AG08395 (cell line): ENCODE data around the gene FAM161B.
"Not testable (repeated sequence)": the region's sequence is repeated elsewhere in the genome, so short reads cannot be mapped to it uniquely, and the experiment has no call there.

Experiments used
- DNase-seq: peaks from one replicate; pipeline ENCODE4 v3.0.0; 2012; ENCODE audit warnings: mixed read lengths, low spot score

The FAM161B gene

DNA sequence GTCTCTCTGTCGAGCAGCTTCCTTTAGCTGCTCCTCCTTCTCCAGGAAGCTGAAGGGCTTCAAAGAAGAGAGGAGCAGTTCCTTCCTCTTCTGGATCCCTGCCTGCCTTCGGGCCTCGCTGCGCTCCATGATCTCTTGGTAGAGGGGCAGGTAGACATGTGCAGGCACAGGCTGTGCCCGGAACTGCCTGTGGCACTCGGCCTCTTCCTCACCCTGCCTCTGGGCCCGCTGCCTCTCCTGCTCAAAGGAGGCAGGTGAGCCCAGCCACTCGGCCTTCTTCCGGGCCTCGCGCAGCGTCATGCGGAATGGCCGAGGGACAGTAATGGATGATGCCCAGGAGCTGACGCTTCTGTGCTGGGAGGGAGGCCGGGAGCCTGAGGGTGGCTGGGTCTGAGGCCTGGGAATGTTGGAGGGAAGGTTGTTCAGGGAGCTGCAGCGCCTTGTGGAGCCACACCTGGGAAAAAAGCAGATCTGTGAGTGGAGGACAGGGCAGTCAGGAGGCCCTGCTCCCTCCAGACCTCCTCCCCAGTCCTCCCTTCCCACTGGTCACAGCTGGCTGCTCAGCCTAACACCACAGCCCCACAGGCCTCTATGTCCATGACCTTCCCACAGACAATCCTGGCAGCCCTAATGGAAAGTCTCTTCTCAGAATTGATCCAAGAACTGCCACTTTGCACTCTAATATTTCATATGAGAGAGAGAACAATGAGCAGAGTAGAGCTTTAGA, 5.3 kb downstream of the FAM161B start:
- no peak for DNase-seq

DNA sequence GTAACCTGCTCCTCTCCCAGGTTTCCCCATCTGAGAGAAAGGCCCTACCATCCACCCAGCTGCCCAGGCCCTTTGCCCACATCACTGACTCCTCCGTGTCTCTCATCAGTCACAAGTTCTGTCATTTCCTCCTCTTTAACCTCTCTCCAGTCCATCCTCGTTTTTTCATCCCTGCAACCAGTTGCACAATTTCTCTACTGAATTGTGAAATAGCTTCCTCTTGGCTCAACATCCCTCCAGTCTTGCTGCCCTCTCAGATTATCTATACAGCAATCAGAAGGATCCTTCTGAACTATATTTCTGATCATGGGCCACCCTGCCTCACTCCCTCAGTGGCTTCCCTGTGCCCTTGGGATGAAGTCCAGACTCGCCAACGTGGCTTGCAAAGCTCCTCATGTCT, 6.8 kb downstream of the FAM161B start:
- peak; percentile 82 for DNase-seq

DNA sequence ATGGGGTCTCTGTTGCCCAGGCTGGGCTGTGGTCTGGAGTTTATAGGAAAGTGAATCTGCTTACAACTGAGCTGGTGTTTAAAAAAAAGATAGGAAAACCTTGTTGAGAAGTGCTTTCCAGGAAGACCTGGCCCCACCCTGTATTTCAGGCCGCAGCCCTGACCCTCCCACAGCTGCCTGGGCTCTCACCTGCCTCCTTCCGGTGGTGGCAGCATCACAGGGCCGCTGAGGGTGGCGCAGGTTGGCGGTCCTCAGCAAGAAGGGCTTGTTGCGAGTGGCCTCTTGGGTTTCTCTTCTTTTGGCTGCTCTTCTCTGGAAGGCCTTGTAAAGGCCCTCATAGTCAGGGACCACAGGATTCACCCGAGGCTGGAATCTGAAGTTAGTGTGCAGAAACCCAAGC, 7.7 kb downstream of the FAM161B start:
- no peak for DNase-seq

DNA sequence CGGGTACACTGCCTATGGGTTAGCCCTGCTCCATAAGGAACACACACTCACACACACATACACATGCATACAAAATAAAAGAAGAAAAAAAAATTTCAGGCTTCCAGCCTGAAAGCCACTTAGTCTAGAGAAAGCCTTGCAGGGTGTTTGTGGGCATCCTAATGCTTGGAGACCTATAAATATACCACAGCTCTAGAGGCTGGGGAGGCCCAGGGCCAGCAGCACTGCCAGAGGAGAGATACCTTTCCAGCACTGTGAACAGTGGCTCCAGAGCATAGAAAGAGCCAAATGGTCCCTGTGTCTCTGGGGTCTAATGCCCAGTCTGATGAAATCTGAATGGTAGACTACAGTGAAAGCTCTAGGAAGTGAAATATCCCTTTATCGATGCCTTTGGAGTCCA, 12.9 kb downstream of the FAM161B start:
- DNase-seq = no peak

DNA sequence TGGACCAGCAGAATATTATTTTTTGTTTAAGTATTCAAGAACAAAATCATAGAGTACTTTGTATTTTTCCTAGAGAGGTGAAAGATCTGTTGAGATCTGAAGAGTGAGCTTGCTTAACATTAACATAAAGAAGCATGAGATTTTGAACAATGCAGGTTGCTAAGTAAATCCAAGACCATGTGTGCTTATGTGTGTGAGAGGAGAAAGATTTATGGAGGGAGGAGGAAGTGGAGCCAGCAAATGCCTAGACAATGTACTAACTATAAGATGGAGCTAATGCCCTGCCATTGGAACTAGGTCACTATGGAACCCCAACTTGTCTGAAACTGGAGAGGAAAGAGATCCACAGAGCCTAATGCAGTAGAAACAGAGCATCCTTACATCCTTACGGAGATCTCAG, 13.3 kb downstream of the FAM161B start:
- no peak for DNase-seq

DNA sequence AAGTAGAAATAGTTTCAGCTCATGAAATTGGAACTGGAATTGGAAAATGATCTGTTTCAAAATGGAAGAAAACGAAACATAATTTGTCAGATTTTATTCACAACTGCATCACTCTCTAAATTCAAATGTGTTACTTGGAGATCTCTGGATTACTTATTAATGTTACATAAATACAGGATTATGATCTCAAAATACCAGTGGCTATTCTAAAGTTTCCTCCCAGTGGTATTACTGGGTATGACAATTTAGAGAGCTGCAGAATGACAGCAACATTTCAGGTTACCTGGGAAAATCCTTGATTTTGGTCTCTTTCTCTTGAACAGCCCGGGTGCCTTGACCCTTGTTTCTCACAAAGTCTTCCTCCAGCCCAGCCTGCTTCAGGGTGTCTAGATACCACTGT, 14.2 kb downstream of the FAM161B start:
- DNase-seq = peak; percentile 35

DNA sequence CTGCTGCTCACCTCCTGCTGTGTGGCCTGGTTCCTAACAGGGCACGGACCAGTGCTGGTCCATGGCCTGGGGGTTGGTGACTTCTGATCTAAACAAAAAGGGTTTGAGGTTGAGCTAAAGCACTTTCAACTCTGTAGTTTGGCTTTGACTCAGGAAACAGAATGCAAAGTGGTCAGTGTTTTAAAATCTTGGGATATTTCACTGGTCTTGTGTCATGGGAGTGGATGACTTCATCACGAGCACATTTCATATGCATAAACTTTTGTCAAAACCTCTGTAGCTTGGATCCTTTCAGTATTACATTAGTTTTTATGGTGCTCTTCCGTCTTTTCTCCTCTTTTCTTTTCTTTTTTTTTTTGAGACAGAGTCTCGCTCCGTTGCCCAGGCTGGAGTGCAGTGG, 25.6 kb downstream of the FAM161B start:
- no peak for DNase-seq

DNA sequence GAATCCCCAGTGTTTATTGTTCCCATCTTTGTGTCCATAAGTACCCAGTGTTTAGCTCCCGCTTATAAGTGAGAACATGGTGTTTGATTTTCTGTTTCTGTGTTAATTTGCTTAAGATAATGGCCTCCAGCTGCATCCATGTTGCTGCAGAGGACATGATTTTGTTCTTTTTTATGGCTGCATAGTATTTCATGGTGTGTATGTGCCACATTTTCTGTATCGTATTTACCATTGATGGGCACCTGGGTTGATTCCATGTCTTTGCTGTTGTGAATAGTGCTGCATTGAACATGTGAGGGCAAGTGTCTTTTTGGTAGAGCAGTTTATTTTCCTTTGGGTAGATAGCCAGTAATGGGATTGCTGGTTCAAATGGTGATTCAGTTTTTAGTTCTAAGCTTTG, 30.4 kb downstream of the FAM161B start:
- DNase-seq = not testable (repeated sequence)

DNA sequence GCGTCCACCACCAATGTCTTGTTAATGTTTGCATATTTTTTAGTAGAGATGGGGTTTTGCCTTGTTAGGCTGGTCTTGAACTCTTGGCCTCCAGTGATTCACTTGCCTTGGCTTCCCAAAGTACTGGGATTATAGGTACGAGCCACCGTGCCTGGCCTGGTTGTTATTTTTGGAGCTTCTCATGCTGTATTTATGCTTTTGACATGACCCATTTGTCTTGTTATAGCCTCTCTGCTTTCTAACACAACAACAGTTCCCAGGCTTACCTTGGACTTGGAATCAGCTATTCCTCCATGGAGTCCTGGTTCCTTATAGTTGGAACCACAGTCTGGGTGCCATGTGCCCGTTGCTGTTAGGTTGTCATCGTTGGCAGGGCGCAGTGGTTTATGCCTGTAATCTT, 33.6 kb downstream of the FAM161B start:
- DNase-seq = no peak

DNA sequence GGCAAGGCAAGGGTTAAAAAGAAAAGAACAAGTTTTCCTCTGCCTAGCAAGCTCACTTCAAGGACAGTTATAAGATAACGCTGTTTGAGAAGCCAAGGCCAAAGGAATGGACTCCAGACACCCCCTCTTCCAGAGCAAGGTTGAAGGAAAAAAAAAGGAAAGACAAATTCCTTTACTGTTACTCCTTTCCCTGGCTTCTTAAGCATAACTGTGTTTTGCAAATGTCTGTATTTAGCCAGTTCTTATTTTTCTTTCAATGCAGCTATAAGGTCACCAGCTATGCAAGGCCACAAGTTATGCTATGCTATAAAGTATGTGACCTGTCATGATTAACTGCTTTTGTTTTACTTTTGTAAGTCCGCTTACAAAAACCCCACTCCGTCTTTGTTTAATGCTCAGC, 36.6 kb downstream of the FAM161B start:
- no peak for DNase-seq

DNA sequence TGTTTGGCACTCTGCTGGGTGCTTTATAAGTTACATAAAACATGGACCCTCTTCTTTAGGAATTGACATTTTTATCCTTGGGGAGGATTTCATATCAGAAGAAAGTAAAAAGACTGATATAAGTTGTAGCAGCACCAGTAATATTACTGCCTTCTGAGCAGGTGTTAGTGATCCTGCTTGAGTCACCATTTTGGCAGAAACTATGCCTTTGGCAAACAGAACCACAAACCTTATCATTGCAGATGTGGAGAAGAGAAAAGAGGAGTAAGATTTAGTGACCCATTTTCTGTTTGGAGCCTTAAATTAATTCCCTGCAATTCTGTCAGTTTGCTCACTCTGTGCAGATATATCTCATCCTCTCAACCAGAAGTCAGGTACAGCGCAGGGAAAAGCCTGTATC, 40.2 kb downstream of the FAM161B start:
- no peak for DNase-seq

DNA sequence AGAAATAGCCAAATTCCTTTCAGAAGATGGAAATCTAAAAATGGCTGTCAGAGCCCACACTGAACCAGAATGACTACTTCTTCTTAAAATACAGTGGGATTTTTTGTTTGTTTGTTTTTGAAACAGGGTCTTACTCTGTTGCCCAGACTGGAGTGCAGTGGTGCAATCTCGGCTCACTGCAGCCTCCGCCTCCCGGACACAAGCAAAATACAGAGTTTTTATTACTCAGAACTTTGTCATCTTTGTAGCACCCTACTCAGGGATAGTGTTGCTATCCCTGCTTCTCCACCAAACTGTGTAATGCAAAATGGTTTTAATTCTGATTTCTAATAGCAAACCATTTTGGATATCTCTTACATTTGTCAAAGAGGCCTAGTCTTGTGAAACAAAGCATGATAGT, 46.9 kb downstream of the FAM161B start:
- no peak for DNase-seq

DNA sequence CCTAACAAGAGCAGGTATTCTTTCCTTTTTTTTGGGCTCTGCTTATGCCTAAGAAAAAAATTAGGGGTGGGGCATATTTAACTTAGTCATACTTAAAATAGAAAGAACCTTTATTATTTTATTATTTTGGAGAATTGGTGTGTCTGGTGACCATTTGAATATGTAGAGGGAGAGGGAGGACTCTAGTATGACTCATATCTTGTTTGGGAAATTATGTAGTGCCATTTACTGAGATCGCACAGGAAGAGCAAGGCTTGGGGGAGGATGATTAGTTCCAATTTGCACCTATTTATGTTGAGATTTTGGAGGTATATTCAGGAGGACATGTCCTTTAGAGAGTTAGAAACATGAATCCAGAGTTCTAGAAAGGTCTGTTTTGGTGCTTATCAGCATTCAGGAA, 53.4 kb downstream of the FAM161B start:
- DNase-seq = no peak

DNA sequence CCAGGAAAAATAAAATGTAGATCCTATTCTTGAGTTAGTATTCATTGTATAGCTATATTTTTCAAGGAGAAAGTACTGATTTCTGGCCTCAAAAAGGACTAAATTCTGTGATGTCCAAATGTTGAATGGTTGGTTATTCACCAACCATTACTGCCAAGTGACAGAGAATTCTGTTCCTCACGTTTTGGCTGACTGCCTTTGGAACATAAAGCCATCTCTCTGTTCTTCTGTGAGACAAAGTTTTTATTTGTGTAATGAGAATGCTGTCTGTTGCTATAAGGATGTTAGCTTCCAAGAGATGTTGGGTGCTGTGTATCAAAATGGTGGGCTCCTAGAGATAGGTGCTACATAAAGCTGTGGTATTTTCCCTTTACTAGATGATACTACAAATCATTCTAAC, 54.0 kb downstream of the FAM161B start:
- DNase-seq = no peak

DNA sequence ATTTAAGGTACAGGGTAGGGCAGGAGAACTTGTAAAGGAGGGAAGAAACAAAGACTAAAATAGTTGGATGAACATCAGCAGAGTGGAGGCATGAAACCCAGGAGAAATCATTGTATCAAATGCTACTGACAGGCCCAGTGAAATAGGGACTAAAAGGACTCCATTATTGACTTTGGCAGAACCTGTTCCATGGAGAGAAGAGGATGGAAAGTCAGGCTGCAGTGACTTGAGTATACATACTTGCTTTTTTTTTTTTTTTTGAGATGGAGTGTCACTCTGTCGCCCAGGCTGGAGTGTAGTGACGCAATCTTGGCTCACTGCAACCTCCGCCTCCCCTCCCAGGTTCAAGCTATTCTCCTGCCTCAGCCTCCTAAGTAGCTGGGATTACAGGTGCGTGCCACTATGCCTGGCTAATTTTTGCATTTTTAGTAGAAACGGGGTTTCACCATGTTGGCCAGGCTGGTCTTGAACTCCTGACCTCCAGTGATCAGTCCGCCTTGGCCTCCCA, 55.7 kb downstream of the FAM161B start:
- not testable (repeated sequence) for DNase-seq

DNA sequence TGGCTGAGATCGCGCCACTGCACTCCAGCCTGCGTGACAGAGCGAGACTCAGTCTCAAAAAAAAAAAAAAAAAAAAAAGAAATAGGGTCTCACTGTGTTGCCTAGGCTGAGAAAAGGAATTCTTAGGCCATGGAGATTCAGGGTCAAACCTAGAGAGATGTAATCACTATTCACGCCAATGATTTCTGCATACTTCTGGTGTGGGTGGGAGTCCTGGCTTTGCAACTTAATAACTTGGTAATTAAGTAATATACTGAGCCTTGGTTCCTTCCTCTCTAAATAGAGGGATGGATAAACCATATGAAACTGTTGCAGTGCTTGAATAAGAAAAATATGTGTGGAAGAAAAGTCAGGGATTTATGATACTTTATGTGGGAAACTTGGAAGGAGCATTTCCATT, 60.5 kb downstream of the FAM161B start:
- DNase-seq = no peak

DNA sequence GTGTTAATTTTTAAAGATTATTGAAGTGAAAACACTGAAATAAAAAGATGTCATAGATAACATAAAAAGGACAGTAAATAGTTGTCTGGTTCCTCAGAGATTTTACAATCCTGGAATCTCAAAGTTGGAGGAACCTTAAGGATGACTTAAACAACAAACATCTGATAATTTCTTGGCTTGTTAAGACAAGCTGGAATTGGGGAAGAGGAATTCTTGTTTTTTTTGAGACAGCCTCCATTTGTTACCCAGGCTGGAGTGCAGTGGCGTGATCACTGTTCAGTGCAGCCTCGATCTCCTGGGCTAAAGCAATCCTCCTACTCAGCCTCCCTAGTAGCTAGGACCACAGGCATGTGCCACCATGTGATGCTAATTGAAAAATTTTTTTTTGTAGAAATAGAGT, 60.9 kb downstream of the FAM161B start:
- peak; percentile 10 for DNase-seq

DNA sequence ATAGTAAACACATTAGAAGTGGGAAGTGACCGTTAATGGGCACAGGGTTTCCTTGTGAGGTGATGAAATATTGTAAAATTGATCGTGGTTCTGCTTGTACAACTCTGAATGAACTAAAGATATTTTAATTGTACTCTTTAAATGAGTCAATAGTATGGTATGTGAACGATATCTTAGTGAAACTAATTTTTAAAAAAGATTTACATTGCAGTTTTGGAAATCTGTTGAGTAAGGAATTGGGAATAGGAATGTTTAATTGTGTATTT, 61.5 kb downstream of the FAM161B start:
- DNase-seq = no peak

DNA sequence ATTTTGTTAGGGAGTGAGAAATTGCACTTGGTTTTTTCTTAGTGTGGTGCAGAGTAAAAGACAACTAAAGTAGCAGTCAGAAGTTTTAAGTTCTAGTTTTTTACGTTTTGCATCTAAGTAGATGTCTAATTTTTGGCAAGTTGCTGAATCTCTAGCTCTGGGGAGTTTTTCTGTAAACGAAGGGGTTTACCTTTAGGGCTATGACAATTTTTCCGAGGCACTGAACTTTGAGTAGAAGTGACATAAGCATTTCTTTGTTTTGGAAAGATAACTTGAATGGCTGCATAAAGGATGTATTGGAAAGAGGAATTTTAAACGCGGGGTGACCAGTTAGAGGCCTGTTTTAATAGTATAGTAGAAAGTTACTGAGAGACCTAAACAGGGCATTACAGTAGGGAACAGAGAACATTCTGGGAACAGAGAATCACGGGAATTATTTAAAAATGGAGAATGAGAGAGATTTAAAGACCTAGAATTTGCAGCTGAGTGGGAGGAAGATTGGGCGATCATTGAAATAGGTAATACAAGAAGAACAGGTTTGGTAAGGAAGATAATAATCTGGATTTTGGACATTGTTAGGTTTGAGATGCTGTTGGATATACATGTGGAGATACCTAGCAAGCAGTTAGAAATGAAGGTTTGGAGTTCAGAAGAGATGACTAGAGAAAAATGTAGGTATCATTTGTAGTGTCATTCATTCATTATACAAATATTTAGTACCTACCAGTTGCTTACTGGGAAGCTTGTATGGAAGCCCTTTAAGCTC, 62.0 kb downstream of the FAM161B start:
- no peak for DNase-seq

DNA sequence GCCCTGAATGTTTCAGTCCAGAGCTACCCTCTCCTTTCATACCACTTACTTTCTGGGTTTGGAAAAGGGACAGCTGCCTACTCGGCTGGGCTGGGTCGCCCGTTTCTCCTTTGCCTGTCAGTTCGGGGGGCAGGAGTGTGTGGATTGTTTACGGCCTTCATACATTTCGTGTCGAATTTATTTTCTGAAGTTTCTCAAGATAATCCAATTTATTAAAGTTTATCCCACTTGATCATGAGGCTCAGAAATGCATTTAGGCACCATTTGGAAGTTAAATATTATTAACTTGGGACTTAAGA, 62.6 kb downstream of the FAM161B start:
- DNase-seq = no peak

DNA sequence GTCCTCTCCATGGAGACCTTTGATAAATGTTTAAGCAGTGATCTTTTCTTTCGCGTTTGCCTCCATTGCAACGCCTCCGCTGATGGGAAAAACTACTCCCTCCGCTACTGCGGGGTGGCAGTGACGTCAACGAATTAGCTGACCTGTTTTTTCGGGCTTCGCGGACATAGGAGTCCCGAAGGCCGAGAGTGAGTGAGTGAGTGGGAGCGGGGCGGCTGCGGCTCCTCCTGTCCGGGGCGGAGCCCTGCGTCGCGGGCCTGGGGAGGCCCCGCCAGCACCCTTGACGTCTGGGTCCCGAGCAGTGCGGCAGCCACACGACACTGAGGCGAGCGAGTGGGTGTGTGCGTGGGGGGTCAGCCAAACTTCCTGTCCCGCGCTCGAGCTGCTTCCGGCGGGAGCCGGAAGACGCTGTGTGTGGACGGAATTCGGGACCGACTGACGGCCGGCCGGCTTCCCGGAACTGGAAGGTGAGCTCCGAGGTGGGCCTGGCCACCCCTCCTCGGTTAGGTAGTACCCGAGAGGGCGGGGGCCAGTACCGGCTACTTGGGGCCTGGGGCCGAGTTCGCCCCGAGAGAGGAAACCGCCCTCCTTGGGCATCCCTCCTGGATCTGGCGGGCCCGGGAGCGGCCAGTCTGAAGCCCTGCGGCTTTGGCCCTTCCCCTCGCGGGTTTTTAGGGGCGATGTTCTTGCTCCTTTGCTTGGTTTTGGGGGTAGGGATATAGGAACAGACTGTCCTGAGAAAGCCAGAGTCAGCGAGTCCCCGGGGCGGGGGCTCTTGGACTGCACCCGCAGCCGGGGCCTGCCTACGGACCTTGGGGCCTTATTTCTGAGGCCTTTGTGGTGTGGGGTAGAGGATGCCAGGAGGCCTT, 63.2 kb downstream of the FAM161B start, which contains the start of gene ZNF410:
Gene ZNF410, plus strand, starts transcription at position 411 of the 869 bp plus-strand sequence. CDS start 5,317 bp downstream, outside the sequence.
- DNase-seq = peak; percentile 96

DNA sequence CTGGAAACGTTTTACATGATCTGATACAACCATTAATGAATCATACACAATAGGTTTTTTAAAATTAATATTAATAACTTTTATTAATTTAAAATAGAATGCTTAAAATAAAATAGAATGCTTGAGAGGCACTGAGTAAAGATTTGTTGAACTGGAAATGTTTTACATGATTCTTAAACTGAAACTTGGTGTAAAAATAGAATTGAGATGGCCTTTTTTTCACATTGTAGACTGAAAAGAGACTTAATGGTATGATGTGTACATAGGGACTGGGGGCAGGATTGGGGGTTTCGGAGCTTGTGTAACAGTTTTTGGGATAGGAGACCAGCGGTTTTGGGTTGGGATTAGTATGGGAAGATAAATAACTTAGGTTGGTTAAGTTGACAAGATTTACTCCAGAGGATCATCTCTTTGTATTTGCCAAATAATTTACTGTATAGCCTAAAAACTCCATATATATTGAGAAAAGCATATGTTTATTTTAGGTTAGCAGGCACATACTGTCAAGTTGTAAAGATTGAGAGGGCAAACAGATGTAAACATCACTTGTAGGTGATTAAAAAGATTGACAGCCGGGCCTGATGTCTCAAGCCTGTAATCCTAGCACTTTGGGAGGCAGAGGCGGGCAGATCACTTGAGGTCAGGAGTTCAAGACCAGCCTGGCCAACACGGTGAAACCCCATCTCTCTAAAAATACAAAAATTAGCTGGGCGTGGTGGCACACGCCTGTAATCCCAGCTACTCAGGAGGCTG, 65.3 kb downstream of the FAM161B start:
- no peak for DNase-seq
